Smooth muscle cell (in vitro differentiated cells): Measurements from ENCODE around the gene DMAP1. TPM values are rescaled to one million over a fixed set of nuclear protein-coding genes. Genes with fewer than 3 reads are reported as not detected.

Source experiments
- DNase-seq: peaks from one replicate; lab custom pipeline; 2025; ENCODE audit not compliant: unreplicated experiment; lab: John Stamatoyannopoulos, UW
- H2AFZ ChIP-seq: fragments of 200-600 bp; sonication (generic); 2 replicates; pipeline ENCODE4 v1.6.0; 2016; ENCODE audit warnings: antibody characterized with exemption, low read depth, mild to moderate bottlenecking
- H3F3A ChIP-seq: fragments of 200-600 bp; sonication (generic); 2 replicates; pipeline ENCODE4 v1.6.0; 2017; ENCODE audit warnings: antibody characterized with exemption, low read depth
- H3K27ac ChIP-seq: fragments of 200-600 bp; sonication (generic); 2 replicates; pipeline ENCODE4 v1.5.1; 2016; ENCODE audit warnings: low read depth, mild to moderate bottlenecking
- H3K27me3 ChIP-seq: fragments of 200-600 bp; sonication (generic); 2 replicates; pipeline ENCODE4 v1.6.1; 2016; ENCODE audit warnings: low read depth, mild to moderate bottlenecking
- H3K36me3 ChIP-seq: fragments of 200-600 bp; sonication (generic); 2 replicates; pipeline ENCODE4 v1.5.1; 2016; ENCODE audit warnings: low read depth
- H3K4me1 ChIP-seq: fragments of 200-600 bp; sonication (generic); 2 replicates; pipeline ENCODE4 v1.5.1; 2016; ENCODE audit warnings: low read depth
- H3K4me2 ChIP-seq: fragments of 200-600 bp; sonication (generic); 2 replicates; pipeline ENCODE4 v1.6.0; 2016; ENCODE audit warnings: mild to moderate bottlenecking
- H3K4me3 ChIP-seq: fragments of 200-600 bp; sonication (generic); 2 replicates; pipeline ENCODE4 v1.5.1; 2016; ENCODE audit warnings: mild to moderate bottlenecking
- H3K79me2 ChIP-seq: fragments of 200-600 bp; sonication (generic); 2 replicates; pipeline ENCODE4 v1.6.0; 2016; ENCODE audit warnings: low read depth, mild to moderate bottlenecking
- H3K9ac ChIP-seq: fragments of 200-600 bp; sonication (generic); 2 replicates; pipeline ENCODE4 v1.6.0; 2016; ENCODE audit warnings: low read depth
- H3K9me3 ChIP-seq: fragments of 200-600 bp; sonication (generic); replicated peaks from 2 replicates; pipeline ENCODE4 v1.5.1; 2016; ENCODE audit warnings: low read depth
- H4K20me1 ChIP-seq: fragments of 200-600 bp; sonication (generic); 2 replicates; pipeline ENCODE4 v1.6.0; 2016; ENCODE audit warnings: low read depth
- WGBS: methylation state at CpG from one replicate; pipeline ENCODE4 v1.1.7; 2016; ENCODE audit warnings: low lambda C conversion rate; 5-methylcytosine and 5-hydroxymethylcytosine counted together
- polyA plus RNA-seq: library from polyadenylated mRNA; unstranded; fragments of >200 nt; fragmentation: Nextera tagmentation; extraction: Ambion mirVana; gene quantifications from 2 replicates; pipeline ENCODE4 v1.2.1, GENCODE V29; 2016
- total RNA-seq: library from RNA; depleted of rRNA; stranded (reverse); fragments of >200 nt; gene quantifications from 2 replicates; pipeline ENCODE4 v1.2.3, GENCODE V29; 2014
- TF ChIP-seq, protein P1 (sequence below): fragments of 200-600 bp; sonication (generic); IDR thresholded peaks from 2 replicates; pipeline ENCODE4 v1.5.1; 2017; ENCODE audit warnings: borderline replicate concordance, mild to moderate bottlenecking, antibody characterized with exemption; ENCODE audit not compliant: insufficient read depth, poor library complexity, severe bottlenecking

Gene DMAP1
- total and polyA plus RNA-seq, 2 experiments from 2014 or later = 17.9 to 34.8 TPM

- no peak for DNase-seq
- H4K20me1 ChIP-seq = peaks cover 3% of the 10 kb centered on the region
- H3K27ac ChIP-seq = no peak overlapping the region
- H3K9me3 ChIP-seq = no peaks in the 10 kb centered on the region
- no peak overlapping the region for H2AFZ ChIP-seq
- no peak overlapping the region for H3K4me3 ChIP-seq
- H3K4me1 ChIP-seq = no peaks in the 10 kb centered on the region
- no peaks in the 10 kb centered on the region for H3K79me2 ChIP-seq
- H3K9ac ChIP-seq = no peak overlapping the region
- 97% methylated on average over 24 of the region's 24 CpGs for WGBS
- H3K27me3 ChIP-seq = no peaks in the 10 kb centered on the region
- H3F3A ChIP-seq = no peaks in the 10 kb centered on the region
- no peak overlapping the region for H3K4me2 ChIP-seq
- TF ChIP-seq, protein P1, sequence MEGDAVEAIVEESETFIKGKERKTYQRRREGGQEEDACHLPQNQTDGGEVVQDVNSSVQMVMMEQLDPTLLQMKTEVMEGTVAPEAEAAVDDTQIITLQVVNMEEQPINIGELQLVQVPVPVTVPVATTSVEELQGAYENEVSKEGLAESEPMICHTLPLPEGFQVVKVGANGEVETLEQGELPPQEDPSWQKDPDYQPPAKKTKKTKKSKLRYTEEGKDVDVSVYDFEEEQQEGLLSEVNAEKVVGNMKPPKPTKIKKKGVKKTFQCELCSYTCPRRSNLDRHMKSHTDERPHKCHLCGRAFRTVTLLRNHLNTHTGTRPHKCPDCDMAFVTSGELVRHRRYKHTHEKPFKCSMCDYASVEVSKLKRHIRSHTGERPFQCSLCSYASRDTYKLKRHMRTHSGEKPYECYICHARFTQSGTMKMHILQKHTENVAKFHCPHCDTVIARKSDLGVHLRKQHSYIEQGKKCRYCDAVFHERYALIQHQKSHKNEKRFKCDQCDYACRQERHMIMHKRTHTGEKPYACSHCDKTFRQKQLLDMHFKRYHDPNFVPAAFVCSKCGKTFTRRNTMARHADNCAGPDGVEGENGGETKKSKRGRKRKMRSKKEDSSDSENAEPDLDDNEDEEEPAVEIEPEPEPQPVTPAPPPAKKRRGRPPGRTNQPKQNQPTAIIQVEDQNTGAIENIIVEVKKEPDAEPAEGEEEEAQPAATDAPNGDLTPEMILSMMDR = no peak
- H3K36me3 ChIP-seq = no peaks in the 10 kb centered on the region
Observed at GRCh38 chr1:44218503-44219300, 5.4 kb downstream of the DMAP1 start.

- Histone ChIP-seq H3K9ac (no peak overlapping the region), H4K20me1 (peaks cover 3% of the 10 kb centered on the region), H3K4me3 (no peak overlapping the region), H3K79me2 (no peaks in the 10 kb centered on the region), H2AFZ (no peak overlapping the region), H3K27ac (no peak overlapping the region), H3K9me3 (no peaks in the 10 kb centered on the region), H3K4me1 (no peaks in the 10 kb centered on the region), H3K36me3 (no peaks in the 10 kb centered on the region), H3F3A (no peaks in the 10 kb centered on the region), H3K27me3 (no peaks in the 10 kb centered on the region), H3K4me2 (no peak overlapping the region)
- 98% methylated on average over 6 of the region's 6 CpGs for WGBS
- TF ChIP-seq, protein P1 = no peak
- DNase-seq = no peak
Observed at GRCh38 chr1:44219301-44219626, 6.0 kb downstream of the DMAP1 start.

DNA sequence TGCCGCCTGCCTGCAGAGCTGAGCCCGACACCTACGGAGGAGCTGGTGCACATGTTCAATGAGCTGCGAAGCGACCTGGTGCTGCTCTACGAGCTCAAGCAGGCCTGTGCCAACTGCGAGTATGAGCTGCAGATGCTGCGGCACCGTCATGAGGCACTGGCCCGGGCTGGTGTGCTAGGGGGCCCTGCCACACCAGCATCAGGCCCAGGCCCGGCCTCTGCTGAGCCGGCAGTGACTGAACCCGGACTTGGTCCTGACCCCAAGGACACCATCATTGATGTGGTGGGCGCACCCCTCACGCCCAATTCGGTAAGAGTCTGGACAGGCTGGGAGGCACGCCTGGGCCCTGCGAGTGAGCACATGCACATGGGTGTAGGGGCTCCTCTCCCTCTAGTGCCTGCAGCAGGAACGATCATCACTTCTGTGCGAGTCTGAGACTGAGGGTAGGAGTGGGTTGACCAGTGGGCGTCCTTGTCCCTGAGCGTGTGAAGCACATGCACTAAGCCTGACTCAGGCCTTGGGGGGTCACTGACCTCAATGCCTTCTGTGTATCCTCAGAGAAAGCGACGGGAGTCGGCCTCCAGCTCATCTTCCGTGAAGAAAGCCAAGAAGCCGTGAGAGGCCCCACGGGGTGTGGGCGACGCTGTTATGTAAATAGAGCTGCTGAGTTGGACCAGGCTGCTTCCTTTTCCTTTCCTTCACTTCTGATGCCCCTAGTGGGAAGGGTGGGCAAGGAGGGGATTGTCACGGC is 6.9 kb downstream of the DMAP1 start:
- 82% methylated on average over 31 of the region's 31 CpGs for WGBS
- H2AFZ ChIP-seq = no peak overlapping the region
- no peaks in the 10 kb centered on the region for H3K79me2 ChIP-seq
- H3K27ac ChIP-seq = no peak overlapping the region
- no peak overlapping the region for H3K4me3 ChIP-seq
- no peak overlapping the region for H3K9ac ChIP-seq
- H3K9me3 ChIP-seq = no peaks in the 10 kb centered on the region
- H3K4me1 ChIP-seq = no peaks in the 10 kb centered on the region
- peaks cover 3% of the 10 kb centered on the region for H4K20me1 ChIP-seq
- H3K4me2 ChIP-seq = no peak overlapping the region
- H3F3A ChIP-seq = no peaks in the 10 kb centered on the region
- DNase-seq = no peak
- no peaks in the 10 kb centered on the region for H3K27me3 ChIP-seq
- H3K36me3 ChIP-seq = no peaks in the 10 kb centered on the region
- TF ChIP-seq, protein P1 = no peak
